ENCODE data around the gene CACNB4.

DNA sequence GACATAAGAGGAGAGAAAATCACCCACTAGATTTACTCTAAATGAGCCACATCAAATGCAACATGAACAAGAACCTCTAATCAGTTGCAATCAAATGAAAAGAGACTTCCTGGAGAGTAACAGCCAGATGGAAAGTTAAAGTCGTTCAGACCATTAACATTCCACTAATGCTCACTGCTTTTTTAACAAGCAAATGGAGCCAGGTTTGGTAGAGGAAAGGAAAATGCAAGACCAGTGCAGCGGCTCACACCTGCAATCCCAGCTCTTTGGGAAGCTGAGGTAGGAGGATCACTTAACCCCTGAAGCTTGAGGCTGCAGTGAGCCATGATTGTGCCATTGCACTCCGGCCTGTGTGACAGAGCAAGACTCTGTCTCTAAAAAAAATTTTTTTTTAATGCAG is 48.5 kb downstream of the CACNB4 start:
- TF ChIP-seq, protein P1, sequence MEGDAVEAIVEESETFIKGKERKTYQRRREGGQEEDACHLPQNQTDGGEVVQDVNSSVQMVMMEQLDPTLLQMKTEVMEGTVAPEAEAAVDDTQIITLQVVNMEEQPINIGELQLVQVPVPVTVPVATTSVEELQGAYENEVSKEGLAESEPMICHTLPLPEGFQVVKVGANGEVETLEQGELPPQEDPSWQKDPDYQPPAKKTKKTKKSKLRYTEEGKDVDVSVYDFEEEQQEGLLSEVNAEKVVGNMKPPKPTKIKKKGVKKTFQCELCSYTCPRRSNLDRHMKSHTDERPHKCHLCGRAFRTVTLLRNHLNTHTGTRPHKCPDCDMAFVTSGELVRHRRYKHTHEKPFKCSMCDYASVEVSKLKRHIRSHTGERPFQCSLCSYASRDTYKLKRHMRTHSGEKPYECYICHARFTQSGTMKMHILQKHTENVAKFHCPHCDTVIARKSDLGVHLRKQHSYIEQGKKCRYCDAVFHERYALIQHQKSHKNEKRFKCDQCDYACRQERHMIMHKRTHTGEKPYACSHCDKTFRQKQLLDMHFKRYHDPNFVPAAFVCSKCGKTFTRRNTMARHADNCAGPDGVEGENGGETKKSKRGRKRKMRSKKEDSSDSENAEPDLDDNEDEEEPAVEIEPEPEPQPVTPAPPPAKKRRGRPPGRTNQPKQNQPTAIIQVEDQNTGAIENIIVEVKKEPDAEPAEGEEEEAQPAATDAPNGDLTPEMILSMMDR (conservative IDR thresholded peaks at IDR 0.05; ENCODE audit: low read depth, low read length) = no peak
- no peak for TF ChIP-seq EZH2 (IDR thresholded peaks at IDR 0.05; ENCODE audit: borderline replicate concordance, low read depth, low read length, poor library complexity, severe bottlenecking)

Measured in A673 (cell line).